HepG2 (cell line): ENCODE data around the gene BHLHE23. TPM values are rescaled to one million over a fixed set of nuclear protein-coding genes. Genes with fewer than 3 reads are reported as not detected.

Experiments
- CEBPB ChIP-seq: IDR thresholded peaks from 2 replicates; pipeline ENCODE4 v1.6.1; 2011; ENCODE audit warnings: low read depth, low read length, improper control_type of control experiment, borderline replicate concordance
- GABPB1 ChIP-seq: IDR thresholded peaks from 2 replicates; pipeline ENCODE4 v1.6.1; 2016; ENCODE audit warnings: mild to moderate bottlenecking, missing genetic modification reagents, moderate library complexity, missing compliant biosample characterization
- HMGA1 ChIP-seq: sonication (generic); formaldehyde crosslinking; conservative IDR thresholded peaks from 2 replicates; pipeline ENCODE4 v1.4.0; 2020; ENCODE audit warnings: missing genetic modification reagents
- JDP2 ChIP-seq: sonication (generic); formaldehyde crosslinking; IDR thresholded peaks from 2 replicates; pipeline ENCODE4 v1.8.1; 2022; ENCODE audit warnings: missing genetic modification reagents, borderline replicate concordance
- KMT2B ChIP-seq: IDR thresholded peaks from 2 replicates; pipeline ENCODE4 v1.6.1; 2016; ENCODE audit warnings: missing genetic modification reagents, missing compliant biosample characterization
- MATR3 ChIP-seq: sonication (generic); formaldehyde crosslinking; IDR thresholded peaks from 2 replicates; pipeline ENCODE4 v1.4.0; 2020; ENCODE audit warnings: missing genetic modification reagents
- MAX ChIP-seq: IDR thresholded peaks from 2 replicates; pipeline ENCODE4 v1.6.1; 2012; ENCODE audit warnings: inconsistent platforms
- MBD4 ChIP-seq: IDR thresholded peaks from 2 replicates; pipeline ENCODE4 v1.6.1; 2012; ENCODE audit warnings: low read length, inconsistent platforms, borderline replicate concordance
- MTA1 ChIP-seq: sonication (generic); formaldehyde crosslinking; IDR thresholded peaks from 2 replicates; pipeline ENCODE4 v1.4.0; 2020; ENCODE audit warnings: missing genetic modification reagents, mild to moderate bottlenecking, borderline replicate concordance
- NAIF1 ChIP-seq: sonication (generic); formaldehyde crosslinking; IDR thresholded peaks from 2 replicates; pipeline ENCODE4 v1.5.0; 2020; ENCODE audit warnings: mild to moderate bottlenecking, missing genetic modification reagents, borderline replicate concordance
- SAP130 ChIP-seq: IDR thresholded peaks from 2 replicates; pipeline ENCODE4 v1.6.1; 2016; ENCODE audit warnings: low read depth
- SMARCC2 ChIP-seq: fragments of 450-650 bp; IDR thresholded peaks from 2 replicates; pipeline ENCODE4 v1.6.1; 2017; ENCODE audit warnings: antibody characterized with exemption, mild to moderate bottlenecking
- SYNCRIP ChIP-seq: fragments of 200-400 bp; formaldehyde crosslinking; IDR thresholded peaks from 2 replicates; pipeline ENCODE4 v1.6.1; 2018; ENCODE audit warnings: mild to moderate bottlenecking, low read depth, low read length; ENCODE audit not compliant: insufficient read depth
- TARDBP ChIP-seq: sonication (generic); formaldehyde crosslinking; IDR thresholded peaks from 2 replicates; pipeline ENCODE4 v1.8.0; 2022; ENCODE audit warnings: mild to moderate bottlenecking, missing genetic modification reagents
- TOE1 ChIP-seq: sonication (generic); formaldehyde crosslinking; IDR thresholded peaks from 2 replicates; pipeline ENCODE4 v1.4.0; 2020; ENCODE audit warnings: mild to moderate bottlenecking, missing genetic modification reagents
- TRAFD1 ChIP-seq: sonication (generic); formaldehyde crosslinking; IDR thresholded peaks from 2 replicates; pipeline ENCODE4 v1.5.1; 2020; ENCODE audit warnings: missing genetic modification reagents, mild to moderate bottlenecking, borderline replicate concordance
- ZBTB25 ChIP-seq: IDR thresholded peaks from 2 replicates; pipeline ENCODE4 v1.6.1; 2018; ENCODE audit warnings: missing genetic modification reagents
- ZBTB38 ChIP-seq: sonication (generic); formaldehyde crosslinking; IDR thresholded peaks from 2 replicates; pipeline ENCODE4 v1.5.1; 2020; ENCODE audit warnings: mild to moderate bottlenecking, missing genetic modification reagents
- ZBTB8A ChIP-seq: sonication (generic); formaldehyde crosslinking; IDR thresholded peaks from 2 replicates; pipeline ENCODE4 v1.4.0; 2020; ENCODE audit warnings: mild to moderate bottlenecking, low read depth, missing genetic modification reagents, borderline replicate concordance
- ZNF232 ChIP-seq: sonication (generic); formaldehyde crosslinking; IDR thresholded peaks from 2 replicates; pipeline ENCODE4 v1.4.0; 2020; ENCODE audit warnings: missing genetic modification reagents, borderline replicate concordance
- ZNF350 ChIP-seq: sonication (generic); formaldehyde crosslinking; IDR thresholded peaks from 2 replicates; pipeline ENCODE4 v1.4.0; 2020; ENCODE audit warnings: mild to moderate bottlenecking, low read depth, missing genetic modification reagents, borderline replicate concordance
- ZNF709 ChIP-seq: sonication (generic); formaldehyde crosslinking; IDR thresholded peaks from 2 replicates; pipeline ENCODE4 v1.5.0; 2020; ENCODE audit warnings: mild to moderate bottlenecking, missing genetic modification reagents
- ZNF773 ChIP-seq: sonication (generic); formaldehyde crosslinking; IDR thresholded peaks from 2 replicates; pipeline ENCODE4 v1.4.0; 2020; ENCODE audit warnings: missing genetic modification reagents, borderline replicate concordance
- polyA plus RNA-seq, 8 experiments: library from polyadenylated mRNA; depleted of rRNA in 3 of 8; stranded (reverse) in 7 of 8; unstranded in 1 of 8; fragments of >200 nt; fragmentation: Illumina TruSeq in 4 of 8; extraction: Trizol in 4 of 8; gene quantifications; 2 replicates each; pipeline versions ENCODE4 v1.2.1 to v1.2.3, GENCODE V29; 2011 to 2016; ENCODE audit warnings: low read depth in 4 of 8, missing spikeins in 1 of 8, mixed read lengths in 1 of 8; ENCODE audit not compliant: insufficient read depth in 1 of 8
- total RNA-seq, 5 experiments: library from RNA; depleted of rRNA; stranded (reverse); fragments of >200 nt; fragmentation: Illumina TruSeq; extraction: Trizol; gene quantifications; 2 replicates each; pipeline ENCODE4 v1.2.3, GENCODE V29; 2016; ENCODE audit warnings: low read depth in 1 of 5
- TF ChIP-seq, protein P1 (sequence below): sonication (generic); formaldehyde crosslinking; IDR thresholded peaks from 2 replicates; pipeline ENCODE4 v1.4.0; 2020; ENCODE audit warnings: missing genetic modification reagents

The BHLHE23 gene
- total and polyA plus RNA-seq, 2 of the 13 experiments (the other 11 are each of a cell fraction or from before 2014, with no cell fraction given): not detected

DNA sequence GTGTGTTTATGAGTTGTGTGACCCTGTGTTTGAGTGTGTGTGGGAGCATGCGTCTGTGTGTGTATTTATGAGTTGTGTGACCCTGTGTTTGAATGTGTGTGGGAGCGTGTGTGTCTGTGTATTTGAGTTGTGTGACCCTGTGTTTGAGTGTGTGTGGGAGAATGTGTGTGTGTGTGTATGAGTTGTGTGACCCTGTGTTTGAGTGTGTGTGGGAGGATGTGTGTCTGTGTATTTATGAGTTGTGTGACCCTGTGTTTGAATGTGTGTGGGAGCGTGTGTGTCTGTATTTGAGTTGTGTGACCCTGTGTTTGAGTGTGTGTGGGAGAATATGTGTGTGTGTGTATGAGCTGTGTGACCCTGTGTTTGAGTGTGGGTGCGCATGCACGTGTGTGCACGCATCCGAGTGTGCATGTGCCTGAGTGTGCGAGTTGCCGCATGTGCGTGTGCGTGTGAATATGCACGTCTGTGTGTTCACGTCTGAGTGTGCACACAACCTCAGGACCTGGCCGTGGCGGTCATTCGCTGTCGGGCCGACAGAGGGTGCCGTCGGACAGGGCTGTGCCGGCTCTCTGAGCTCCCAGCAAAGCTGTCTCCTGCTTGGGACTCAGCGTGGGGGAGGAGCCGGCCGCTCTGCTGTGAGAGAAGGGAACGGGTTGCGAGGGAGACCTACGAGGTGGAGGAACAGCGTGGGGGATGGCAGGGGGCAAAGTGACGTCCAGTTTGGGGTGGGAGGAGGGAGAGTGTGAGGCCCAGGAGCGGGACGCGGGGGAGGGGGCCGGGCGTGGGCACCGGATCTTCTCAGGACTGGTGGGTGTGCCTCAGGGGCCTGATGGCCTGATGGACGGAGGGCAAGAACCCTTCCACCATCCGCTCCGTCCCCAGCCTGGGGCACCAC lies 34.6 kb downstream of the BHLHE23 start (continued):
- TF ChIP-seq, protein P1, sequence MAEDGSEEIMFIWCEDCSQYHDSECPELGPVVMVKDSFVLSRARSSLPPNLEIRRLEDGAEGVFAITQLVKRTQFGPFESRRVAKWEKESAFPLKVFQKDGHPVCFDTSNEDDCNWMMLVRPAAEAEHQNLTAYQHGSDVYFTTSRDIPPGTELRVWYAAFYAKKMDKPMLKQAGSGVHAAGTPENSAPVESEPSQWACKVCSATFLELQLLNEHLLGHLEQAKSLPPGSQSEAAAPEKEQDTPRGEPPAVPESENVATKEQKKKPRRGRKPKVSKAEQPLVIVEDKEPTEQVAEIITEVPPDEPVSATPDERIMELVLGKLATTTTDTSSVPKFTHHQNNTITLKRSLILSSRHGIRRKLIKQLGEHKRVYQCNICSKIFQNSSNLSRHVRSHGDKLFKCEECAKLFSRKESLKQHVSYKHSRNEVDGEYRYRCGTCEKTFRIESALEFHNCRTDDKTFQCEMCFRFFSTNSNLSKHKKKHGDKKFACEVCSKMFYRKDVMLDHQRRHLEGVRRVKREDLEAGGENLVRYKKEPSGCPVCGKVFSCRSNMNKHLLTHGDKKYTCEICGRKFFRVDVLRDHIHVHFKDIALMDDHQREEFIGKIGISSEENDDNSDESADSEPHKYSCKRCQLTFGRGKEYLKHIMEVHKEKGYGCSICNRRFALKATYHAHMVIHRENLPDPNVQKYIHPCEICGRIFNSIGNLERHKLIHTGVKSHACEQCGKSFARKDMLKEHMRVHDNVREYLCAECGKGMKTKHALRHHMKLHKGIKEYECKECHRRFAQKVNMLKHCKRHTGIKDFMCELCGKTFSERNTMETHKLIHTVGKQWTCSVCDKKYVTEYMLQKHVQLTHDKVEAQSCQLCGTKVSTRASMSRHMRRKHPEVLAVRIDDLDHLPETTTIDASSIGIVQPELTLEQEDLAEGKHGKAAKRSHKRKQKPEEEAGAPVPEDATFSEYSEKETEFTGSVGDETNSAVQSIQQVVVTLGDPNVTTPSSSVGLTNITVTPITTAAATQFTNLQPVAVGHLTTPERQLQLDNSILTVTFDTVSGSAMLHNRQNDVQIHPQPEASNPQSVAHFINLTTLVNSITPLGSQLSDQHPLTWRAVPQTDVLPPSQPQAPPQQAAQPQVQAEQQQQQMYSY (CRISPR knock-in tag): no peak
- peak; percentile 34; the same call in 1 of the 2 replicates for TF ChIP-seq ZNF232
- no peak for TF ChIP-seq ZBTB8A (CRISPR knock-in tag)
- no peak for TF ChIP-seq KMT2B (CRISPR knock-in tag)
- TF ChIP-seq TARDBP (CRISPR knock-in tag): peak; percentile 50; the same call in 1 of the 2 replicates
- TF ChIP-seq ZBTB38 (CRISPR knock-in tag): peak; percentile 92
- no peak for TF ChIP-seq ZBTB25 (CRISPR knock-in tag)
- no peak for TF ChIP-seq NAIF1 (CRISPR knock-in tag)
- TF ChIP-seq HMGA1 (CRISPR knock-in tag): no peak
- no peak for TF ChIP-seq MBD4
- TF ChIP-seq MAX: peak; percentile 52; the same call in 1 of the 2 replicates
- TF ChIP-seq MTA1: peak; percentile 65; the same call in 1 of the 2 replicates
- TF ChIP-seq TOE1 (CRISPR knock-in tag): no peak; the same call in 1 of the 2 replicates
- no peak for TF ChIP-seq MATR3
- TF ChIP-seq SAP130: peak; percentile 79
- TF ChIP-seq GABPB1: peak; percentile 70
- peak; percentile 84; the same call in 1 of the 2 replicates for TF ChIP-seq ZNF350 (CRISPR knock-in tag)
- no peak for TF ChIP-seq CEBPB
- TF ChIP-seq SMARCC2: no peak
- TF ChIP-seq ZNF773 (CRISPR knock-in tag): no peak
- no peak for TF ChIP-seq SYNCRIP
- TF ChIP-seq JDP2 (CRISPR knock-in tag): no peak
- peak; percentile 99 for TF ChIP-seq TRAFD1 (CRISPR knock-in tag)
- no peak for TF ChIP-seq ZNF709 (CRISPR knock-in tag)
